NCI-H146 (cell line): Measurements from ENCODE around the gene CSNK1D.

Source experiments
- DNase-seq: peaks from one replicate; lab custom pipeline; 2025; lab: John Stamatoyannopoulos, UW

CSNK1D gene

DNA sequence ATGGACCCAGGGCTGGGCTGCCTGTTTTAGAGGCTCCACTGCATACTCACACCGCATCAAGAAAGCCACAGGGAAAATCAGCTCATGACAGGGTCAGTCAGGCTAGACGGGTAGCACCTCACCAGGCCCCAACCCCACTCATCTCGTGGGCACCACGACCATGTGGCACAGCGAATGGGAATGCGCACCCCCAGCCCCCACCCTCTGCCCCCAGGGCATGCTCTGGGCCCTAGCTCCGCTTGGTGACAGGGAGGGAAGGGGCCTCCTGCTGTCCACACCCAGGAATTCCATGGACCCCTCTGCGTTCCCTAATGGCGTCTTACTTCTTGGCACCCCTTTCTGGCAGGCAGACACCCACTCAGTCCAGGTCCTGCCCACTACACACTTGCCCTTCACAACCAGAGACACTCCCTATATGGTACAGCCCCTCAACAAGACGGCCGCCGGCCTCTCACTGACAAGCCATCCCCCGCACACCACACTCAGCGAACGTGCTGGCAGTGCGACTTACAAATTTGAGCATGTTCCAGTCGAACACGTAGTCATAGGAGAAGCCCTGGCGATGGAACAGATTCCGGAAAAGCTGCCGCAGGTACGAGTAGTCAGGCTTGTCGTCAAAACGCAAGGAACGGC, 22.5 kb downstream of the CSNK1D start:
- no peak for DNase-seq

DNA sequence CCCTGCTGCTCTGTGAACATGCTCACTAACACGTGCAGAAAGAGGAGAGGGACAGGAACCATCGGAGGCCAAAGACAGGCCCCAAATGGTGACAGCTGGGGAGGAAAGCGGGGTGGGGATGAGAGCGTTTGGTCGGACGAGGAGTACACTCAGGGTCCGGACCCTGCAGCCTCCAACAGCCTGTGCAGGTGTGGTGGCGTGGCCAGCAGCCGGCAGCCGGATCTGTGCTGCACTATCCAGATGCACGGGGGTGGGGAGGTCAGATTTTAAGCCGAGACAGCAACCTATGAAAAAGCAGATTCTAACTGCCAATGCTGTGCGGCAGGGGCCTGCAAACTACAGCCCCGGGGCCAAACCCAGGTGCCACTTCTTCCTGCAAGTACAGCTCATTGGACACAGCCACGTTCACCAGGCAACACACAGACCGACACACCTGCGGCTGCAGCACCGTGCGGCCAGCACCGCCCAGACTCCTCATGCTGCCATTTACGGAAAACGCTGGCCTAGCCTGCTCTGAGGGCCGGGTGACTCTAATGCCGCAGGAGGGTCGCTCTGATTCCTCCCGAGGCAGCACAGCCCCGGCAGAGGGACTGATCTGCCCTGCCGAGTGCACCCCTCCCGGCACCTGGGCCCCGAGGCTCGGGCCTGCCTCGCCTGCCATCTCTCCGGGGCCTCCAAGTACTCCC, 23.5 kb downstream of the CSNK1D start:
- DNase-seq, result no peak

GRCh38 chr17:82248815-82249674, 24.5 kb downstream of the CSNK1D start:
- DNase-seq, result no peak

DNA sequence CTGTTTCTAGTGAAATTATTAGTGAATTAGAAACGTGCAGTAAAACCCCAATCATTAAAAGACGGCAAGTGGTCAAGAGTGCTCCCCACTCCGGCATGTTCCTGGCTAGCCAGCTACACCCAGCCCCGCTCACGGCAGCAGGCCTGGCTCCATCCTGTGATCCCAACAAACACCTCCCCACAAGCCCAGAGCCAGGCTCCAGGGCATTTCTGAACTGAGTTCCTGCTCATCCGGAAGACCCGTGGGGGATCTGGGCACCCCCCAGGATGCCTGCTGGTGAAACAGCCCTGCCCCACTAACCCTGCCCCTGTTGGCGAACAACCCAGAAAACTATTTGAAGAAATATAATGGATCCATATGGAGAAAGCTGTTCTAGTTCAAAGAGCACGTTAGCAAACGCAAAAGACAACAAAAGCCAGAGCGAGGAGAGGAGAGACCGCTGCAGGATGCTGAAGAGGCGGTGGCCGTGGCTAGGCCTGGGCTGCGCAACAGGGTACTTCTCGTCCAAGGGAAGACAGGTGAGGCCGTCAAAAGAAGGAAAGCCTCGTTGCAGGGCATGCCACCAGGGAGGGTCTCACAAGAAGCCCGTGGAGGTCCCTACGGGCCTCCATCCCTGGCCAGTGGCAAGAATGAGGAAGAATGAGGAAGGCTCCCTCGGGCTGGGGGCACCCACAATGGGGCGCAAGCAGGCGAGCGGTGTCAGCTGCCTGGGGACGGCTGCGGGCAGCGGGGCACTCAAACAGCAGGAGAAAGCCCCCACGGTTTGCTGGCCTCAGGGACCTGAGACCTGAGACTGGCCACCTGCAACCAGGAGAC, 25.4 kb downstream of the CSNK1D start:
- DNase-seq, result no peak

DNA sequence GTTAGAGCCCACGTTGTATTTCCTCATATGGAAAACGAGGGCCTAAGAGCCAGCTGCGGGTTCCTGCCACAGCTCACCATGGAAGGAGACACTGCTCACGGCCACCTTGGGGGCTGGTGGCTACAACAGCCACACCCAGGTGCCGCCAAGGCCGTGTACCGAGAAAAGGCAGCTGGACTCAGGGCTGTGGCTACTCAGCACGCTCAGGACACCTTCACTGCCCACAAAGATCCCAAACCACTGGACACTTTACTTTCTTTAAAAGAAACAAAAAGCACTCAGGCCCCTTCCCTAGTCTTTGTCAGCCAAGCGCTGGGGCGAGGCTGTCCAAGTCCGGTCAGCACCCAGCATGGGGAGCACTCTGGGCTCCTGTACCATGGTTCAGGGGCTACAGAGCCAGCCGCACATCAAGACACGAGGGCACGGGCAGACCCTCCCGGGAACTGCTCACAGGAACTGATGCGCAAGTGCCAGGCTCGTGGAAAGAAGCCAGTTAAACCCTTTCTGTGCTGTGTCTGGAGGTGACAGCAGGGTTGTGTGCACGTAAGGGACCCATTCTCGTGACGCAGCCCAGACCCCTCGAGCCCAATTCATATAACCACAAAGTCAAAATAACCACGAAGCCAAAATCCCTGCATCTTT, 26.2 kb downstream of the CSNK1D start:
- DNase-seq, result no peak

- no peak for DNase-seq
These were observed 26.9 kb downstream of the CSNK1D start for GRCh38 chr17:82246365-82247181.

DNA sequence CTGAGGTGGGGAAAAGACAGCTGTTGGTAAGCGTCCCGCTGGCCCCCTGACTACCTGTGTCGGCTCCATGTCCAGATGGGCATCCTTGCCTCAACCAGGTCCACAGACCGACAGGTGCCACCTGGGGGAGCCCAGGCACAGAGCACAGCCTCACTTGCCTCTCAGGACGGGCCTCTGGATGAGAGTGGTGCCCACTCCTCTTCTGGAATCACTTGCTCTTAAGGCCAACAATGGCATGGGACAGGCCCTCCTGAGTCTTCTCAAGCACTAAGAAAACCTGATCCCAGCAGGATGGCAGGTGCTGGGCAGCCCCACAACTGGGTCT, 27.5 kb downstream of the CSNK1D start:
- DNase-seq, result no peak

DNA sequence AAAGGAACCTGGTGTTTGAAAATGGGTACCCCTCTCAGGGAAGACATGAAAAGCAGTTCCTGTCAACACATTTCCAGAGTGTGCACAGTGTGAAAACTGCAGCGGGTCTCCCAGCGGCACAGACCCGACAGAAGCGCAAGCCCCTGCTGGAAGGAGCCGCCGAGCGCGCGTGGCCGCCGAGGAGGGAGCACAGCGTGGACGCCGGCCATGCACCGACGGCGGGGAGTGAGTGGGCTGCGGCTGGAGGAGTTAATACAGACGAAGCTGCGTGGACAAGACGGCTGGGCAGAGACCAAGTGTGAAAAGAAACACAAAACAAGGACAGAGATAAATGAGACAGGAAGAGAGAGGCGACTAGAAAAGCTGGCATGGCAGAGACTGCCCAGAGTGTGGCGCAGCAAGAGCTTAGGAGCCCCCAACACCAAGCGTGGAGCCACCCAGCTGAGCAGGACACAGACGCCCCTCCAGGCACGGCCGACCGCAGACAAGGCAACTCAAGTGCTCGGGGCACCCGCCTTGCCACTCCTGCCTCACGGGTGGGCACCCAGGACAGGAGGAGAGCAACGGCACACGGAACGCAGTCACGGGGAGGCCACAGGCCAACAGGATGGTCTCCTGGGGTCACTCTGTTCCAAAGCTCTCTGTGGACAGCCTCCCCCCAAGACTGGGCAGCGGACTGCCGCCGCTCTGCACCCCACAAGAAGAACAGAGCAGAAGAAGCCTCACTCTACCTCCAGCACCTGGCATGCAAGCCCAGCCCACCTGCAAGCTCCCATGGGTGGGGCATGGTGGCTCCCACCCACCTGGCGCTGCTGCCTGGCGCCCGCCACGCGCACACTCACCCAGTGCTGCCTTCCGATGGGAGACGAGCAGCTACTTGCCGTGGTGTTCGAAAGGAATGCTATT, 28.1 kb downstream of the CSNK1D start:
- DNase-seq, result no peak

- DNase-seq, result no peak
These were observed 28.9 kb downstream of the CSNK1D start for GRCh38 chr17:82244413-82245133.

- no peak for DNase-seq
These were observed 29.7 kb downstream of the CSNK1D start for GRCh38 chr17:82243648-82244412.

- DNase-seq, result no peak
These were observed 30.4 kb downstream of the CSNK1D start for GRCh38 chr17:82242977-82243647.

GRCh38 chr17:82242698-82242976, 30.9 kb downstream of the CSNK1D start:
- no peak for DNase-seq

DNA sequence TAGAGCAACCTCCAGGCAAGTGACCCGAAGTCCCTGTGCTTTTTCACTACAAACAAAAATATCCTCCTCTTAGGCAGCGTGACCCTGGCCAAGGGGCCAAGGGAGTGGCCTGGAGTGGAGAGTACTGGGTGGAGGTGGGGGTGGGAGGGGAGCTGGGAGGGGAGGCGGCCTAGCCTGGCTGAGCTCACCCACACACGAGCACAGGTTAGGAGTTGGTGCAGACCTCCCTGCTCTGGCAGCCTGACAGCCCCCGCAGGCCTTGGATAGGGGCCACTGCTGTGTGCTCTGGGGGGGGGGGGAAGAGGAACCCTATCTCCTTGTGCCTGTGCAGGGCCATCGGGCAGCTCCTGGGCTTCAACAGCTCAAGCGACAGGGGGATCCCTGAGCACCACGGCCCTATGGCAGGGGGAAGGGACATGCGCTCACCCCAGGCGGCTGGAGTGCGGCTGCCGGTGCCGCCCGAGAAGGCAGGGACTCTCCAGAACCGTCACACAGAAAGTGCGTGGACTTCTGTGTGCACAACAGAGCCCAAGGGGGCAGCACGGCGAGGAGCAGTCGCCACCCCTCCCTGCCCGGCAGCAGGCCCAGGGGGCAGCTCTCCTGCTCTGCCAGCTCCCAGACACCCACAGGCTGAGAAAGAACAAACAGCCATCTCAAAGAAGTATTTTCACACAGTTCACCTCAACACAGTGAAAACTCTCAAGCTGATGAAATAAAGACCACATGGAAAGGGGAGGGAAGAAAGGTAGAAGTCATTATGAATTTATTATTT, 31.4 kb downstream of the CSNK1D start:
- DNase-seq, result no peak

- DNase-seq, result no peak
These were observed 32.1 kb downstream of the CSNK1D start for GRCh38 chr17:82241183-82241925.

DNA sequence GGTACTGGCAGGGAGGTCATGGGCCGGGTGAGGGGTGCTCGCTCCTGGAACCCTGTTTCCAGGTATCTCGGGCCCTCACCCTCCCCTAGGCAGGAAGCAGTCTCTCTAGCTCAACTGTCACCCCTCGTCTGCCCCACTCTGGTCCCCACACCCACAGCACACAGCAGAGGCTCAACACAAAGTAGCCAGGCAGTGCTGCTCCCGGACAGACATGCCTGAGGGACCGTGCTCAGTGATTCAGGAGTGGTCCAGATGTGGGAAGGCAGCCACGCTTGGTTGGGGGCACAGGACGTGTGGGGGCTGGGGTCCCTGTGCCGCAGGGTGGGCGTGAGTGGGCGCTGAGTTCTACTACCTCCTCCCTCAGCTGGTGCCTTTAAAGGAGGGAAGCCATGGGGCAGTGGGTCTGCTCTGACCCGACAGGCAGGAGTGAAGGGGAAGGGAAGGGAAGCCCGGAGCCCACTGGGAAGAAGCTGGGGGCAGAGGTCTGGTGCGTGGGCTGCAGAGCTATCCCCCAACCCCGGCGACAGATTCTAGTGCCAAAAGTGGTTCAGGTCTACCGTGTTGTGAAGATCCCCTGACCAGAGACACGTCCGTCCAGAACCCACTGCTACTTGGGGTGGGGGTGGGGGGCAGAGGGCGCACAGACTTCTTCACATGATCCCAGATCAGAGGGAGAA, 32.9 kb downstream of the CSNK1D start:
- no peak for DNase-seq

DNA sequence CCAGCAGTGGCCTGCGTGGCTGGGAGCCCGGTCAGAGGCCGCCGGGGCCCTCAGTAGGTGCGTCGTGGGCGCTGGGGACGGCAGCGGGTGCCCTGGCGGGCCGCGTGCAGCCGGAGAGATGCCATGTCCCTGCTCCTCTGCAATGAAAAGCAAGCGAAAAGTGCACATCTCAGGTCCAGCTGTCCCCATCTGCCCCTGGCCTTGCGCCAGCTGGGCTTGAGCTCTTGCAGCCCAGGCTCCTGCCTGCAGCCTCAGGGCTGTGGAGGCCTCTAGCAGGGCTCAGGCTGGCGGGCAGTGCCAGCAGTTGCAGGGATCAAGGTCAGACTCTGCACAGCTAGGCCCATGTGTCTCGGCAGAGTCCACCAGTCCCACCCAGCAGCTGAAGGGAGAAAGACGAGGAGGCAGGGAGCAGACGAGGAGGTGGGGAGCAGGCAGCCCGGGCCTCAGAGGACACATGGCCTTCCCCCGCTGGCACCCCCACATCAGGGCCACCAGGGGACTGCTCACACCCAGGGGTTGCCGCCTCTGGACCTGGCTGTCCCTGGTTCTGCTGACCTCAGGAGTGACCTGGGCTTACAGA, 33.5 kb downstream of the CSNK1D start:
- no peak for DNase-seq
